Stimulated activated naive CD4-positive, alpha-beta T cell (primary cell): Measurements from ENCODE around the gene MYO7B.

Source experiments
- DNase-seq, 6 experiments: peaks; one replicate each; lab custom pipeline; 2025; lab: John Stamatoyannopoulos, UW

The MYO7B gene

DNA sequence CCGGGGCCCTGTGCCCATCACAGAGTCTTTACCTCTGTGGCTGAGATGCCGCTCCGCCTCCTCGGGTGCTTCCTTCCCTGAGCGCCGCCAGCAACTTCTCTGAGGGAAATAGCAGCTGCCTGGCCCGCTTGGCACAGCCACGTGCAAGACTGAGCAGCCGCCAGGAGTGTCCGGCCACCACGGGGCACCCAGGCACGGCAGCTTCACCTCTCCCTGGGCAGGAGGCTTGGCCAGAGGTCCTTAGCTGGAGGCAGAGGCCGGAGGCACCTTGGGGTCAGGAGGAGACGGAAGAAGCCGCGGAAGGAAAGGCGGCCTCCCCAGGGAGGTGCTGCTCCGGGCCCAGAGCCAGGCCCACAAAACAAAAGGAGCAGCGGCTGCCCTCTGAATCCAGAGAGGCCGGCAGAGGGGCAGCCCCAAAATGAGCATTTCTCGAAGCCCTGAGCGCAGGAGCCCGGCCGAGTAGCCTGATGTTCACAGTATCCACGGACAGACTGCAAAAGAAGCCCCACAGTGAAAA lies 145.9 kb downstream of the MYO7B start:
- DNase-seq = no peak

DNA sequence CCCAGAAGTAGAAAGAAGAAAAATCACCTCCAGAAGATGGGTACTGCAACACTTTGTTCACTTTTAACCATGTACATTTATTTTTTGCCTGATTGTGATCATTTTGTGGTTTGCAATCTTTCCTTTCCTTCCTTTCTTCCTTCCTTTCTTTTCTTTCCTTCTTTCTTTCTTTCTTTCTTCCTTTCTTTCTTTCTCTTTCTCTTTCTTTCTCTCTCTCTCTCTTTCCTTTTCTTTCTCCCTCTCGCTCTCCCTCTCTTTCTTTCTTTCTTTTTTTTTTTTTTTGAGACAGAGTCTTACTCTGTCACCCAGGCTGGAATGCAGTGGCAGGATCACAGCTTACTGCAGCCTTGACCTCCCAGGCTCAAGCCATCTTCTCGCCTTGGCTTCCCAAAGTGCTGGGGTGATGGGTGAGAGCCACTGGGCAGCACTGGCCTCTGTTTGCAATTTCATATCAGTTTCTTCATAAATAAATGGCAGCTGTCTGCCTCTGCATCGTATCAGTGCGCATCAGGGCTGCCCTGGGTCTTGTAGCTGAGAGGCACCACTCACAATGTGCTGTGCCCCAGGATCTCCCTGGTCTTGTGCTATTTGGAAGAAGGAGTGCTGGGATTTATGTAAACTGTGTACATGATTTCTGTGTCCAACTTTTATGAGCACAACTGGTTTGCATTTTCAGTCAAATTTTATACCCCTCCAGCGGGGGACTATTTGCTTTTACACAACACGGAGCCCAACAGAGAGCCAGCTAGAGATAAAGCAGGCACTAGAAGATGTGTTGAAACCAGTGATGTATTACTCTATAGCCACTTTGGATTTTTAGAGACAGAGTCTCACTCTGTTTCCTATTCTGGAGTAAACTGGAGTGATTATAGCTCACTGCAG lies 146.7 kb downstream of the MYO7B start:
- DNase-seq = no peak

DNA sequence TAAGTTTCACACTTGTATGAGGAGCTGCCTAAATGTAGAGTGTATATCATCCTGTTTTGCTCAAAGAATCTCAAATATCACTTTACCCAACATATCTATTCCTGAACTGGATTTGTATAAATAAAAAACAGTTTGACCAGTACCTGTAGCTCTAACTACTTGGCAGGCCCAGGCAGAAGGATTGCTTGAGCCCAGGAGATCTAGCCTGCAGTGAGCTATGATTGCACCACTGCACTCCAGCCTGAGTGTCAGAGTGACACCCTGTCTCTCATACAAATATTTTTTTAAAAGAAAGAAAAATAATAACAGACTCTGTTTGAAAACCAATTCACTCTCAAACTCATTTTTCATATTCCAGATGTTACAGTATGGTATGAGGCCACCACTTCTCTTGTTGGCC lies 147.6 kb downstream of the MYO7B start:
- no peak for DNase-seq

DNA sequence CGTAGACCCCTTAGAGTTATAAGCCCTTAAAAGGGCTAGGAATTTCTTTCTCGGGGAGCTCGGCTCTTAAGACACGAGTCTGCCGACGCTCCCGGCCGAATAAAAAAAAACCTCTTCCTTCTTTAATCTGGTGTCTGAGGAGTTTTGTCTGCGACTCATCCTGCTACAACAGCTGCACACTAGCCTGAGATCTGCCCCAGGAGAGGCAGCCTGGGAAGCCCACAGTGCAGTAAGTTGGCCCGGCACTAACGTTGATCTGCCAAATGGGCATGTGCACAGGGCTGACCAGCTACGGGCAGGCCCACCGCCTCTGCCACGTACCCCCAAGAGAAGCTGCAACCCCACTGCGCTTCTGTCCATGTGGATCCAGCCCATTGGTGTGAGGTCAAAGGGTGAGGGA lies 148.3 kb downstream of the MYO7B start:
- no peak for DNase-seq

DNA sequence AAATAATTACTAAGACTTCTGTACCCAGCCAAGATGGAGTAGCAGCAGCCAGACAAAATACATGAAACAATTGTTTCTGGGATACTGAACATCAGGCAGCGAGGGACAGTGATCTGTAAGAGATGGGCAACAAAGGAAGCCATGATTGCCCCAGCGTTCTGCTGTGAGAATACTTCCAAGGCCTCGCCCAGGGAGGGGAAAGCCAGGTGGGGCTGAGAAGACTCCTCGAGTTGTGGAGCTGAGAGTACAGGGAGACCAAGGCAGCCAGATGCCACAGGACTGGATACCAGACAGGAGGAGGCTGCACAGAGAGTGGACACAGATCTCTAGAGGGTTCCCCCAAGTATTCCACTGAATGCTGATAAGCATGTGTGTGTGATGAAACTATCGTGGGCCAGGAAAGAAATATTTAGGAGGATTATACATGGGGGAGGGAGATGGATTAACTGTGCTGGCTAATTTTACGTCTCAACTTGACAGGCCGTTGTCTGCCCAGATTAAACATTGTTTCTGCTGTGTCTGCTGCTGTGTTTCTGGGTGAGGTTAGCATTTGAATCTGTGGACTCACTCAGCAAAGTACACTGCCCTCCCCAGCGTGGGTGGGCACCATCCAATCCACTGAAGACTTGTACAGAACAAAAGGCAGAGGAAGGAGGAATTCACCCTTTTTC lies 150.1 kb downstream of the MYO7B start:
- no peak for DNase-seq
